ENCODE measurements around the gene MSX2. TPM values are rescaled to one million over a fixed set of nuclear protein-coding genes. Genes with fewer than 3 reads are reported as not detected.

MSX2 gene
- total RNA-seq, 1 experiment from 2014 or later = 8.5 TPM

DNA sequence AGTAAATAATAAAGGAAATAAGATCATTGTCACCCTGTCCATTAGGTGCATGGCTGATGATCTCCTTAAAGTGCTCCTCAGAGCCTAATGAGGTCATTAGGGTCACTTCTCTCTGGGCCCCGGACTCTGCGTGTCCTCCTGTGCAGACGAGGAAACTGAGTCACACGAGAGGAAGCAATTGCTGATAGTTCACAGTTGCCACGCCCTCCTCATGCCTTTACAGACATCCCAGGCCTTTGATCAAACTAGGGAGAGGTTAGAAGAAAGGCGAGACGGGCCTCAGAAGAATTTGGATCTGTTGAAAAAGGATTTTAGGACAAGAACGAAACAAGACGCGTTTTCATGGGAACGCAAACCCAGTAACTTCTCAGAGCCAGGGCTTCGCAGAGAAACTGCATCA is 32.0 kb upstream of the MSX2 start:
- no TSS peak for BruUV-seq (replicated peaks)
- DNase-seq (ENCODE audit: low read depth, low spot score) (no peak), ATAC-seq (no peak)
- Histone ChIP-seq H3K4me3 (ENCODE audit: low read depth in 2 of 2, low read length in 2 of 2) (no peak overlapping the region), H3K36me3 (ENCODE audit: control insufficient read depth, insufficient read depth, low read length) (no peaks in the 10 kb centered on the region; the same call in 1 of the 2 replicates), H3K27me3 (ENCODE audit: control insufficient read depth, insufficient read depth, low read length) (no peaks in the 10 kb centered on the region), H3K9me3 (ENCODE audit: control insufficient read depth, insufficient read depth, low read depth, low read length) (no peaks in the 10 kb centered on the region), H3K27ac (ENCODE audit: low read length) (no peak overlapping the region), H3K4me1 (ENCODE audit: control insufficient read depth, insufficient read depth, low read length) (0 out of 2 replicates have a peak, but pooled peaks cover 5% of the 10 kb centered on the region)
- ChIA-PET CTCF (no interaction called here), POLR2A (no interaction called here)
- TF ChIP-seq SIN3A (IDR thresholded peaks at IDR 0.05; ENCODE audit: borderline replicate concordance, insufficient read depth, low read depth, low read length) (no peak), REST (IDR thresholded peaks at IDR 0.05; ENCODE audit: insufficient read depth in 1 of 2, low read depth in 2 of 2, low read length in 1 of 2) (no peak), POLR2AphosphoS5 (IDR thresholded peaks at IDR 0.05; ENCODE audit: low read depth, low read length) (no peak), TCF7L2 (IDR thresholded peaks at IDR 0.05; ENCODE audit: low read depth, low read length) (no peak), CTCF (IDR thresholded peaks at IDR 0.05) (no peak)
- intact Hi-C loops (cut with micrococcal nuclease; ENCODE audit: unreplicated experiment) = no loop called here
- in situ Hi-C loops (cut with HindIII; ENCODE audit: low pct_unique_long_range_greater_than_20kb, low sequenced_read_pairs) = no loop called here

DNA sequence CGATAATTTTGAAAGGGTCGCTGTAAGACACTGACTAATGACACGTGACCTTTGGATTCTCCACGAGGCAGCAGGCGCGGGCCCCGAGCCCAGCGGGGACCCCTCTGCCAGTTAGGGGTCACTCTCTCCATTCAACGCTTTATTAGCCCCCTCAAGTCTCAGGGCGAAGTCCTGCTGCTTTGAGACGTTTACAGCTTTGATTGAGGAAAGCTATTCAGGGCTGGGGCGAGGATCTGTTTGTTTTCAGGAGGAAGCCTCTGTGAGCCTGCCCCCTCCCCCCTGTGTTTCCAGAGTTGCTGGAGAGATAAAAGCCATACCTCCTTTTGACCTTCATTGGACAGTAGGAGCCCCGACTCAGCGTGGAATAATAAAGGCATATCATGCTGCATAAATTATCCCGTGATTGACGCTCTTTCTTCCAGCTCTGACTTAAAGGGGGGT is 31.4 kb upstream of the MSX2 start:
- CTCF ChIA-PET = no interaction called here
- intact Hi-C loops (cut with micrococcal nuclease; ENCODE audit: unreplicated experiment) = no loop called here
- no peak overlapping the region for H3K4me3 ChIP-seq (ENCODE audit: low read depth in 2 of 2, low read length in 2 of 2)
- ATAC-seq = no peak
- no TSS peak for BruUV-seq (replicated peaks)
- POLR2A ChIA-PET = interaction anchor here (0.6 to 0.7 kb wide), 2 partner anchors 15 to 34 kb away, joined by 3 to 4 read pairs; no protein-coding TSS in a partner anchor
- no peaks in the 10 kb centered on the region for H3K9me3 ChIP-seq (ENCODE audit: control insufficient read depth, insufficient read depth, low read depth, low read length)
- in situ Hi-C loops (cut with HindIII; ENCODE audit: low pct_unique_long_range_greater_than_20kb, low sequenced_read_pairs) = no loop called here
- 0 out of 2 replicates have a peak, but pooled peaks cover 5% of the 10 kb centered on the region for H3K4me1 ChIP-seq (ENCODE audit: control insufficient read depth, insufficient read depth, low read length)
- DNase-seq (ENCODE audit: low read depth, low spot score) = no peak
- no peaks in the 10 kb centered on the region for H3K27me3 ChIP-seq (ENCODE audit: control insufficient read depth, insufficient read depth, low read length)
- H3K27ac ChIP-seq (ENCODE audit: low read length) = no peak overlapping the region
- TF ChIP-seq REST (IDR thresholded peaks at IDR 0.05; ENCODE audit: insufficient read depth in 1 of 2, low read depth in 2 of 2, low read length in 1 of 2) = no peak
- no peak for TF ChIP-seq POLR2AphosphoS5 (IDR thresholded peaks at IDR 0.05; ENCODE audit: low read depth, low read length)
- TF ChIP-seq TCF7L2 (IDR thresholded peaks at IDR 0.05; ENCODE audit: low read depth, low read length) = no peak
- TF ChIP-seq SIN3A (IDR thresholded peaks at IDR 0.05; ENCODE audit: borderline replicate concordance, insufficient read depth, low read depth, low read length) = no peak
- TF ChIP-seq CTCF (IDR thresholded peaks at IDR 0.05) = no peak
- no peaks in the 10 kb centered on the region; the same call in 1 of the 2 replicates for H3K36me3 ChIP-seq (ENCODE audit: control insufficient read depth, insufficient read depth, low read length)
